ENCODE results near the gene LDB3.

The LDB3 gene

DNA sequence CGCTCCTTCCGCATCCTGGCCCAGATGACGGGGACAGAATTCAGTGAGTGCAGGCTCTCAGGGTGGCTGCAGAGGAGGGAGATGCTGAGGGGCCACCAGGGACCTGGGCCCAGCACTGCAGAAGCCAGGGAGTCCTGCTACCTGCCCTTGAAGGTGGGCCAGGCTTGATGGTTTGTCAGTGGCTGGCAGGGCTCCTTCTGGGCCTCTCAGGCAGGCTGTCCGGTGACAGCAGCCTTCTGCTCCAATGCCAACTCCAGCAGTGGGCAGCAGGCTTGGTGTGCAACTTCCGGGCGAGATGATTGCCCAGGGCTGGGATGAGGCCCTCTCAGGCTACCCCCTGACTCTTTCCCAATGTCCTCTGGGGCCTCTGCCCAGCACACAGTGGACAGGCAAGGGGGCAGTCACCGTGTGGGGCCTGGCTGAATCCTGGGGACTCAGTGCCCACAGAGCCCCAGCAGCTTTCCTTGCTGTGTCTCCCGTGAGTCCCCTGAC, 23.8 kb downstream of the LDB3 start:
- H3K27me3 ChIP-seq (replicated peaks; ENCODE audit: insufficient read depth, low read length): no peaks in the 10 kb centered on the region
- H3K79me2 ChIP-seq (ENCODE audit: low read length): no peaks in the 10 kb centered on the region
- no peak overlapping the region for H2AFZ ChIP-seq (ENCODE audit: low read length)
- TF ChIP-seq CTCF (IDR thresholded peaks at IDR 0.05; ENCODE audit: low read length) (no peak), EZH2phosphoT487 (IDR thresholded peaks at IDR 0.05; ENCODE audit: low read length) (no peak), EZH2 (optimal IDR thresholded peaks at IDR 0.05; ENCODE audit: low read depth, low read length) (no peak)
- no peak overlapping the region for H3K4me3 ChIP-seq (ENCODE audit: low read length)
- no peaks in the 10 kb centered on the region for H3K9me3 ChIP-seq (replicated peaks; ENCODE audit: insufficient read depth, low read length)
- H3K9me2 ChIP-seq (replicated peaks; ENCODE audit: insufficient read depth, low read length): no peaks in the 10 kb centered on the region
- H3K4me2 ChIP-seq (ENCODE audit: low read depth, low read length): no peak overlapping the region
- DNase-seq: no peak
- H3K36me3 ChIP-seq (replicated peaks; ENCODE audit: insufficient read depth, low read length): no peaks in the 10 kb centered on the region
- no peak overlapping the region for H3K27ac ChIP-seq (ENCODE audit: low read length)
- no peaks in the 10 kb centered on the region for H3F3A ChIP-seq (ENCODE audit: insufficient read depth, low read length)
- H4K20me1 ChIP-seq (ENCODE audit: insufficient read depth, low read length): no peaks in the 10 kb centered on the region
- H3K4me1 ChIP-seq (ENCODE audit: low read length): no peaks in the 10 kb centered on the region
- H3K9ac ChIP-seq (ENCODE audit: low read length): no peak overlapping the region

GRCh38 chr10:86692664-86693063, 24.4 kb downstream of the LDB3 start:
- no peak overlapping the region for H3K4me3 ChIP-seq (ENCODE audit: low read length)
- H3F3A ChIP-seq (ENCODE audit: insufficient read depth, low read length): no peaks in the 10 kb centered on the region
- no peak overlapping the region for H2AFZ ChIP-seq (ENCODE audit: low read length)
- DNase-seq: no peak
- no peaks in the 10 kb centered on the region for H3K9me2 ChIP-seq (replicated peaks; ENCODE audit: insufficient read depth, low read length)
- no peak for TF ChIP-seq CTCF (IDR thresholded peaks at IDR 0.05; ENCODE audit: low read length)
- no peak for TF ChIP-seq EZH2phosphoT487 (IDR thresholded peaks at IDR 0.05; ENCODE audit: low read length)
- TF ChIP-seq EZH2 (optimal IDR thresholded peaks at IDR 0.05; ENCODE audit: low read depth, low read length): no peak
- no peaks in the 10 kb centered on the region for H3K4me1 ChIP-seq (ENCODE audit: low read length)
- H3K9ac ChIP-seq (ENCODE audit: low read length): no peak overlapping the region
- H4K20me1 ChIP-seq (ENCODE audit: insufficient read depth, low read length): no peaks in the 10 kb centered on the region
- H3K36me3 ChIP-seq (replicated peaks; ENCODE audit: insufficient read depth, low read length): no peaks in the 10 kb centered on the region
- no peaks in the 10 kb centered on the region for H3K27me3 ChIP-seq (replicated peaks; ENCODE audit: insufficient read depth, low read length)
- H3K9me3 ChIP-seq (replicated peaks; ENCODE audit: insufficient read depth, low read length): no peaks in the 10 kb centered on the region
- no peak overlapping the region for H3K4me2 ChIP-seq (ENCODE audit: low read depth, low read length)
- no peak overlapping the region for H3K27ac ChIP-seq (ENCODE audit: low read length)
- no peaks in the 10 kb centered on the region for H3K79me2 ChIP-seq (ENCODE audit: low read length)

GRCh38 chr10:86693275-86693674, 25.0 kb downstream of the LDB3 start:
- H3K4me1 ChIP-seq (ENCODE audit: low read length): no peaks in the 10 kb centered on the region
- DNase-seq: no peak
- H3K9ac ChIP-seq (ENCODE audit: low read length): no peak overlapping the region
- no peak overlapping the region for H2AFZ ChIP-seq (ENCODE audit: low read length)
- no peaks in the 10 kb centered on the region for H3K79me2 ChIP-seq (ENCODE audit: low read length)
- no peak overlapping the region for H3K4me3 ChIP-seq (ENCODE audit: low read length)
- H3K27ac ChIP-seq (ENCODE audit: low read length): no peak overlapping the region
- H3K9me2 ChIP-seq (replicated peaks; ENCODE audit: insufficient read depth, low read length): no peaks in the 10 kb centered on the region
- TF ChIP-seq CTCF (IDR thresholded peaks at IDR 0.05; ENCODE audit: low read length) (no peak), EZH2 (optimal IDR thresholded peaks at IDR 0.05; ENCODE audit: low read depth, low read length) (no peak), EZH2phosphoT487 (IDR thresholded peaks at IDR 0.05; ENCODE audit: low read length) (no peak)
- H4K20me1 ChIP-seq (ENCODE audit: insufficient read depth, low read length): no peaks in the 10 kb centered on the region
- no peak overlapping the region for H3K4me2 ChIP-seq (ENCODE audit: low read depth, low read length)
- no peaks in the 10 kb centered on the region for H3K9me3 ChIP-seq (replicated peaks; ENCODE audit: insufficient read depth, low read length)
- H3K27me3 ChIP-seq (replicated peaks; ENCODE audit: insufficient read depth, low read length): no peaks in the 10 kb centered on the region
- no peaks in the 10 kb centered on the region for H3K36me3 ChIP-seq (replicated peaks; ENCODE audit: insufficient read depth, low read length)
- no peaks in the 10 kb centered on the region for H3F3A ChIP-seq (ENCODE audit: insufficient read depth, low read length)
